Sigmoid colon (tissue), 7 donors: ENCODE results near the gene RNF208. TPM values are rescaled to one million over a fixed set of nuclear protein-coding genes. Genes with fewer than 3 reads are reported as not detected.
A peak's percentile ranks its signal among the peaks of the same experiment; 100 is the strongest.

Experiments used
- DNase-seq: peaks from one replicate; pipeline ENCODE4 v3.0.0-alpha.2; 2019
- H3K27ac ChIP-seq, 4 donors: fragments of 200-600 bp; sonication (generic); one replicate each; pipeline ENCODE4 v1.5.1; 2016 to 2019; ENCODE audit warnings: mild to moderate bottlenecking in 1 of 4
- H3K27me3 ChIP-seq, 3 donors: fragments of 200-600 bp; sonication (generic); one replicate each; pipeline ENCODE4 v1.5.1; 2019; ENCODE audit warnings: mild to moderate bottlenecking in 1 of 3
- H3K36me3 ChIP-seq, 4 donors: fragments of 200-600 bp; sonication (generic); one replicate each; pipeline ENCODE4 v1.5.1; 2016 to 2019
- H3K4me1 ChIP-seq, 4 donors: fragments of 200-600 bp; sonication (generic); one replicate each; pipeline ENCODE4 v1.5.1; 2017 to 2019
- H3K4me3 ChIP-seq, 4 donors: fragments of 200-600 bp; sonication (generic); one replicate each; pipeline ENCODE4 v1.5.1; 2017 to 2019; ENCODE audit warnings: mild to moderate bottlenecking in 2 of 4, moderate library complexity in 1 of 4
- H3K9me3 ChIP-seq, 4 donors: fragments of 200-600 bp in 3 of 4; sonication (generic) in 3 of 4; one replicate each; pipeline versions ENCODE4 v1.5.1 to v1.6.1; 2013 to 2019
- CTCF ChIP-seq, 4 experiments: fragments of 450-650 bp in 3 of 4; fragments of 200-600 bp in 1 of 4; IDR thresholded peaks; one replicate each; pipeline ENCODE4 v1.5.1; 2016 to 2019; ENCODE audit warnings: antibody characterized with exemption in 4 of 4, mild to moderate bottlenecking in 3 of 4, moderate library complexity in 2 of 4
- EP300 ChIP-seq, 4 donors: sonication (generic); formaldehyde crosslinking; IDR thresholded peaks; one replicate each; pipeline ENCODE4 v1.6.1; 2017; ENCODE audit warnings: antibody characterized with exemption in 4 of 4
- POLR2A ChIP-seq, 2 donors: fragments of 450-650 bp; IDR thresholded peaks; one replicate each; pipeline ENCODE4 v1.6.1; 2016; ENCODE audit warnings: antibody characterized with exemption in 2 of 2, mild to moderate bottlenecking in 2 of 2, moderate library complexity in 2 of 2
- POLR2AphosphoS5 ChIP-seq, 4 donors: sonication (generic); formaldehyde crosslinking; IDR thresholded peaks; one replicate each; pipeline ENCODE4 v1.6.1; 2017; ENCODE audit warnings: antibody characterized with exemption in 4 of 4
- WGBS, 2 donors: extraction: QIAGEN DNeasy Blood & Tissue Kit; methylation state at CpG; one replicate each; pipeline ENCODE4 v1.1.7; 2013; 5-methylcytosine and 5-hydroxymethylcytosine counted together
- intact Hi-C: fragments of 100-400 bp; cut with DNase I; formaldehyde crosslinking; loops from one replicate; pipeline ENCODE4 v1.15.1; 2023
- polyA plus RNA-seq, 3 donors: library from polyadenylated mRNA; stranded (reverse); fragments of 200-250 nt; gene quantifications; one replicate each; pipeline ENCODE4 v1.2.3, GENCODE V29; 2013
- total RNA-seq, 4 donors: library from RNA; depleted of rRNA; stranded (reverse); fragments of >200 nt; gene quantifications; one replicate each; pipeline ENCODE4 v1.1.0, GENCODE V29; 2016
- donor health status: healthy with polysubstance abuse.
- donor health status: Bipolar disorder and iron deficiency.
- donor health status: healthy.

The RNF208 gene
- total and polyA plus RNA-seq, 7 donors: 0.54 to 8.8 (median 3.4) TPM; not detected in 1

GRCh38 chr9:137237759-137238726 is 16.0 kb upstream of the RNF208 start:
- WGBS, 2 donors: 20 to 60% methylated on average over 13 of the region's 13 CpGs
- H3K27ac ChIP-seq: no peak overlapping the region

GRCh38 chr9:137236936-137237421 is 14.9 kb upstream of the RNF208 start:
- Histone ChIP-seq H3K27me3 (peaks cover 12 to 31% (median 30%) of the 10 kb centered on the region in 3 donors), H3K27ac (no peak overlapping the region), H3K4me3 (peak overlapping the region in 2 of 4 donors; percentile 23 to 34), H3K9me3 (no peaks in the 10 kb centered on the region), H3K4me1 (peaks cover 2 to 49% (median 41%) of the 10 kb centered on the region in 4 donors), H3K36me3 (no peaks in the 10 kb centered on the region)
- intact Hi-C loops: loop anchor here (5.0 kb wide), 1 partner anchor 50 kb away; the partner anchor contains the start of genes ANAPC2 and SSNA1
- 23 to 35% methylated on average over 11 of the region's 11 CpGs for WGBS, 2 donors
- no peak for DNase-seq
- no peak for TF ChIP-seq POLR2AphosphoS5 (IDR thresholded peaks at IDR 0.05)

More at GRCh38 chr9:137237759-137238726, 16.0 kb upstream of the RNF208 start:
- no peak for DNase-seq
- Histone ChIP-seq H3K36me3 (peaks cover 0 to 10% (median 8%) of the 10 kb centered on the region in 4 donors), H3K4me3 (no peak overlapping the region), H3K4me1 (peaks cover 2 to 60% (median 52%) of the 10 kb centered on the region in 4 donors), H3K9me3 (no peaks in the 10 kb centered on the region), H3K27me3 (peaks cover 3 to 20% (median 19%) of the 10 kb centered on the region in 3 donors)
- no peak for TF ChIP-seq POLR2A (IDR thresholded peaks at IDR 0.05)
- TF ChIP-seq EP300 (IDR thresholded peaks at IDR 0.05): no peak
- no peak for TF ChIP-seq POLR2AphosphoS5 (IDR thresholded peaks at IDR 0.05)
- intact Hi-C loops: loop anchor here (5.0 kb wide), 1 partner anchor 51 kb away; the partner anchor contains the start of genes ANAPC2 and SSNA1

- peak; percentile 93 for DNase-seq
- H3K4me1 ChIP-seq: peaks cover 2 to 45% (median 39%) of the 10 kb centered on the region in 4 donors
- H3K36me3 ChIP-seq: no peaks in the 10 kb centered on the region
- H3K27ac ChIP-seq: no peak overlapping the region
- intact Hi-C loops: loop anchor here (5.0 kb wide), 1 partner anchor 49 kb away; the partner anchor contains the start of genes ANAPC2 and SSNA1
- peaks cover 12 to 37% (median 36%) of the 10 kb centered on the region in 3 donors for H3K27me3 ChIP-seq
- WGBS, 2 donors: 10 to 13% methylated on average over 31 of the region's 31 CpGs
- TF ChIP-seq EP300 (IDR thresholded peaks at IDR 0.05): no peak
- no peak for TF ChIP-seq POLR2AphosphoS5 (IDR thresholded peaks at IDR 0.05)
- TF ChIP-seq CTCF (IDR thresholded peaks at IDR 0.05): peak; percentile 98 to 100 (median 98)
- no peak for TF ChIP-seq POLR2A (IDR thresholded peaks at IDR 0.05)
- H3K9me3 ChIP-seq: no peaks in the 10 kb centered on the region
- peak overlapping the region; percentile 18 to 34 (median 25) for H3K4me3 ChIP-seq
These were observed 14.3 kb upstream of the RNF208 start for GRCh38 chr9:137236238-137236935.

- Histone ChIP-seq H3K27me3 (peaks cover 16 to 44% (median 43%) of the 10 kb centered on the region in 3 donors), H3K4me3 (peak overlapping the region; percentile 18 to 34 (median 25)), H3K36me3 (no peaks in the 10 kb centered on the region), H3K27ac (no peak overlapping the region), H3K9me3 (no peaks in the 10 kb centered on the region), H3K4me1 (peaks cover 0 to 45% (median 39%) of the 10 kb centered on the region in 4 donors)
- intact Hi-C loops: loop anchor here (5.0 kb wide), 1 partner anchor 48 kb away; the partner anchor contains the start of genes ANAPC2 and SSNA1
- no peak for DNase-seq
- WGBS, 2 donors: 74 to 75% methylated on average over 35 of the region's 35 CpGs
- TF ChIP-seq EP300 (IDR thresholded peaks at IDR 0.05) (no peak), POLR2AphosphoS5 (IDR thresholded peaks at IDR 0.05) (no peak), CTCF (IDR thresholded peaks at IDR 0.05) (no peak), POLR2A (IDR thresholded peaks at IDR 0.05) (no peak)
These were observed 13.6 kb upstream of the RNF208 start for GRCh38 chr9:137235424-137236237.
